Measurements from ENCODE around the gene PLEK. TPM values are rescaled to one million over a fixed set of nuclear protein-coding genes. Genes with fewer than 3 reads are reported as not detected.
"Not testable (repeated sequence)": the region's sequence is repeated elsewhere in the genome, so short reads cannot be mapped to it uniquely, and the experiment has no call there.

Gene PLEK
- total RNA-seq, 4 donors from 2014 or later: 0.68 to 4.7 (median 2.2) TPM

DNA sequence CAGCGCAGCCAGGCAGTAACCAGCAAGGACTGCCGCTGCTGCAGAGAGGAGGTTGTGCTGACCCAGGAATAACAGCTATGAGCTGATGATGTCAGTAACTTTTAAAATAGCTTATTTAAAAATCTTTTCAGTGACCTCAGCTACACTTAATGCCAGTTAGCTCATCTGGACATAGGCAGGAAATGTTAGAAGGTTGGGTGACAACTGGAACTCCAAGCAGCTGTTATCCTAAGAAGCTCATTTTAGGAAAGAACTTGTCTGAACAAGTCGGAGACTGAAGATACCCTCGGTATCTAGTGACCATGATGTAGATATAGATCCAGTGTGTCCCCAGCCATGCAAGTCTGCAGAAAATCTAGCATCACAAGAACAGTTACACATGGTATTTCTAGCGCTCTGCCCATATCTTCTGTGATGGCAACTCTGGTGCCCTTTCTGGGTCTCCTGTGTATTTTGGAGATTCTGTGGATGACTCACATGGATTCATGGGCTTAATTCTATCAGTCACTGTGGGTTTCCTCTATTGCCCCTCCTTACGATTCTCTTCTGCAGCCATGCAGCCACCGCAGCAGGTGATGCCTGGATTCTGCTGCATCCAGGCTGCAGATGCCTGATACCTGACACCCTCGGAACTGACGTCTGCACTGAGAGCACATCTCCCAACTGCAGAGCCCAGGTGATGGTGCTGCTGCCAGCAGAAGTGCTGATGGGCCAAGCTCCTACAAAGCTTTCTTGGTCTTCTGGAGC, 19.8 kb upstream of the PLEK start:
- no peaks in the 10 kb centered on the region for H3K9me3 ChIP-seq
- TF ChIP-seq POLR2A (IDR thresholded peaks at IDR 0.05): no peak
- TF ChIP-seq, protein P1, sequence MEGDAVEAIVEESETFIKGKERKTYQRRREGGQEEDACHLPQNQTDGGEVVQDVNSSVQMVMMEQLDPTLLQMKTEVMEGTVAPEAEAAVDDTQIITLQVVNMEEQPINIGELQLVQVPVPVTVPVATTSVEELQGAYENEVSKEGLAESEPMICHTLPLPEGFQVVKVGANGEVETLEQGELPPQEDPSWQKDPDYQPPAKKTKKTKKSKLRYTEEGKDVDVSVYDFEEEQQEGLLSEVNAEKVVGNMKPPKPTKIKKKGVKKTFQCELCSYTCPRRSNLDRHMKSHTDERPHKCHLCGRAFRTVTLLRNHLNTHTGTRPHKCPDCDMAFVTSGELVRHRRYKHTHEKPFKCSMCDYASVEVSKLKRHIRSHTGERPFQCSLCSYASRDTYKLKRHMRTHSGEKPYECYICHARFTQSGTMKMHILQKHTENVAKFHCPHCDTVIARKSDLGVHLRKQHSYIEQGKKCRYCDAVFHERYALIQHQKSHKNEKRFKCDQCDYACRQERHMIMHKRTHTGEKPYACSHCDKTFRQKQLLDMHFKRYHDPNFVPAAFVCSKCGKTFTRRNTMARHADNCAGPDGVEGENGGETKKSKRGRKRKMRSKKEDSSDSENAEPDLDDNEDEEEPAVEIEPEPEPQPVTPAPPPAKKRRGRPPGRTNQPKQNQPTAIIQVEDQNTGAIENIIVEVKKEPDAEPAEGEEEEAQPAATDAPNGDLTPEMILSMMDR (IDR thresholded peaks at IDR 0.05 in 4 of 5, conservative IDR thresholded peaks at IDR 0.05 in 1 of 5): no peak
- intact Hi-C loops (cut with DNase I; ENCODE audit: low total_unique reads) (no loop called here), in situ Hi-C loops (cut with MboI; ENCODE audit: low sequenced_read_pairs in 4 of 4) (no loop called here)
- no peaks in the 10 kb centered on the region for H3K4me1 ChIP-seq
- H3K36me3 ChIP-seq: no peaks in the 10 kb centered on the region
- no peak for DNase-seq
- no peaks in the 10 kb centered on the region for H3K27me3 ChIP-seq
- no peak overlapping the region for H3K4me3 ChIP-seq
- no peak overlapping the region for H3K27ac ChIP-seq
- no peak for ATAC-seq

DNA sequence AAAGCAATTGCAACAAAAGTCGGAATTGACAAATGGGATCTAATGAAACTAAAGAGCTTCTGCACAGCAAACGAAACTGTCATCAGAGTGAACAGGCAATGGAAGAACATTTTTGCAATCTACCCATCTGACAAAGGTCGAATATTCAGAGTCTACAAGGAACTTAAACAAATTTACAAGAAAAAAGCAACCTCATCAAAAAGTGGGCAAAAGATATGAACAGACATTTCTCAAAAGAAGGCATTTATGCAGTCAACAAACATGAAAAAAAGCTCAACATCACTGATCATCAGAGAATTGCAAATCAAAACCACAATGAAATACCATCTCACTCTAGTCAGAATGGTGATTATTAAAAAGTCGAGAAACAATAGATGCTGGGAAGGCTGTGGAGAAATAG, 16.0 kb upstream of the PLEK start:
- intact Hi-C loops (cut with DNase I; ENCODE audit: low total_unique reads); H3K4me1 ChIP-seq; in situ Hi-C loops (cut with MboI; ENCODE audit: low sequenced_read_pairs in 4 of 4); H3K27me3 ChIP-seq; H3K36me3 ChIP-seq; H3K9me3 ChIP-seq; H3K4me3 ChIP-seq; DNase-seq; H3K27ac ChIP-seq; ATAC-seq: not testable (repeated sequence)

- ATAC-seq: no peak
- Histone ChIP-seq H3K4me1 (no peaks in the 10 kb centered on the region), H3K36me3 (no peaks in the 10 kb centered on the region), H3K27ac (no peak overlapping the region), H3K4me3 (no peak overlapping the region), H3K9me3 (no peaks in the 10 kb centered on the region), H3K27me3 (no peaks in the 10 kb centered on the region)
- intact Hi-C loops (cut with DNase I; ENCODE audit: low total_unique reads) (no loop called here), in situ Hi-C loops (cut with MboI; ENCODE audit: low sequenced_read_pairs in 4 of 4) (no loop called here)
- no peak for DNase-seq
- TF ChIP-seq POLR2A (IDR thresholded peaks at IDR 0.05): no peak
- TF ChIP-seq, protein P1 (IDR thresholded peaks at IDR 0.05 in 4 of 5, conservative IDR thresholded peaks at IDR 0.05 in 1 of 5): no peak
Observed at GRCh38 chr2:68351997-68352396, 13.1 kb upstream of the PLEK start.

GRCh38 chr2:68352651-68353391, 12.3 kb upstream of the PLEK start:
- in situ Hi-C loops (cut with MboI; ENCODE audit: low sequenced_read_pairs in 4 of 4): no loop called here
- Histone ChIP-seq H3K36me3 (no peaks in the 10 kb centered on the region), H3K4me3 (no peak overlapping the region), H3K27ac (no peak overlapping the region), H3K9me3 (no peaks in the 10 kb centered on the region), H3K4me1 (no peaks in the 10 kb centered on the region), H3K27me3 (no peaks in the 10 kb centered on the region)
- DNase-seq (no peak), ATAC-seq (no peak)
- intact Hi-C loops (cut with DNase I; ENCODE audit: low total_unique reads): no loop called here
- TF ChIP-seq POLR2A (IDR thresholded peaks at IDR 0.05): no peak

DNA sequence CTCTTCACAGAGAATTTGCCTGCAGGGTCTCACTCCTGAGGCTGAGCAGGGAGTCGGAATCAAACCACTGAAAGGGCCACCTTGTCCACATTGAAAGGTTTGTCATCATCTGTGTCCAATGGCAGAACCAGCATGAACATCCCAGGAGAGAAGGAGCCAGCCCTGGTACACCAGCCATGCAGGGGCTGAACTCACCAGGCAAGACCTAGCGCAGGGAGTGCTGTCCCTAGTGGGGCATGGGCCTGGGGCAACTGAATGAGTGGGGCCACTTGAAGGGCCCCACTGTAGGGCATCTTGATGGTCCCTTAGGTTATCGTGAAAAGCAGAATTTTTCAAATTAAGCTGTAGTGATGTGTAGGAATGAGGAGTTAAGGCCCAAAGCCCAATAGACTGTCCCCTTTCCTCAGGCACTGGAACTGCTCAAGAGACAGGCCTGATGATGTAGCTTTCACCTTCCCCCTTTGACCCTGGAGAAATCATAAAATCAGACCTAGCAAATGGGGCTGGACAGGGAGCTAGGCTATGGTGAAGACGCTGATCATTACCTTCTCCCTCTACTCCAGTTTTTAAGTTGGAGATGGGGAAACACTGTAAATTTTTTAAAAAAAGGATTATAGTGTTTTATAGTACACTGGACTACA, 8.4 kb upstream of the PLEK start:
- no peak overlapping the region for H3K4me3 ChIP-seq
- in situ Hi-C loops (cut with MboI; ENCODE audit: low sequenced_read_pairs in 4 of 4) (no loop called here), intact Hi-C loops (cut with DNase I; ENCODE audit: low total_unique reads) (loop anchor here (5.0 kb wide), 1 partner anchor 234 kb away; no protein-coding TSS in a partner anchor)

More for the DNA sequence above, 8.4 kb upstream of the PLEK start:
- Histone ChIP-seq H3K27me3 (no peaks in the 10 kb centered on the region), H3K4me1 (no peaks in the 10 kb centered on the region), H3K36me3 (no peaks in the 10 kb centered on the region), H3K9me3 (no peaks in the 10 kb centered on the region), H3K27ac (no peak overlapping the region)
- TF ChIP-seq, protein P1 (IDR thresholded peaks at IDR 0.05 in 4 of 5, conservative IDR thresholded peaks at IDR 0.05 in 1 of 5): no peak
- no peak for TF ChIP-seq POLR2A (IDR thresholded peaks at IDR 0.05)
- no peak for DNase-seq
- ATAC-seq: no peak
